Erythroblast (primary cell): ENCODE measurements around the gene FBLN2.
"Not testable (repeated sequence)": the region's sequence is repeated elsewhere in the genome, so short reads cannot be mapped to it uniquely, and the experiment has no call there.

ENCODE experiments used
- DNase-seq, 2 experiments: peaks; one replicate each; lab custom pipeline; 2025; lab: John Stamatoyannopoulos, UW
- GATA1 ChIP-seq: IDR thresholded peaks from 2 replicates; pipeline ENCODE4 v1.6.1; 2011; ENCODE audit warnings: low read depth, mild to moderate bottlenecking, control low read depth, low read length, moderate library complexity
- POLR2A ChIP-seq: IDR thresholded peaks from 2 replicates; pipeline ENCODE4 v1.6.1; 2011; ENCODE audit warnings: mild to moderate bottlenecking, low read length

Gene FBLN2

GRCh38 chr3:13519006-13519791 is 29.7 kb upstream of the FBLN2 start:
- no peak for TF ChIP-seq POLR2A
- DNase-seq = no peak

GRCh38 chr3:13520326-13520880 is 28.5 kb upstream of the FBLN2 start:
- no peak for DNase-seq
- no peak for TF ChIP-seq GATA1
- TF ChIP-seq POLR2A = no peak

DNA sequence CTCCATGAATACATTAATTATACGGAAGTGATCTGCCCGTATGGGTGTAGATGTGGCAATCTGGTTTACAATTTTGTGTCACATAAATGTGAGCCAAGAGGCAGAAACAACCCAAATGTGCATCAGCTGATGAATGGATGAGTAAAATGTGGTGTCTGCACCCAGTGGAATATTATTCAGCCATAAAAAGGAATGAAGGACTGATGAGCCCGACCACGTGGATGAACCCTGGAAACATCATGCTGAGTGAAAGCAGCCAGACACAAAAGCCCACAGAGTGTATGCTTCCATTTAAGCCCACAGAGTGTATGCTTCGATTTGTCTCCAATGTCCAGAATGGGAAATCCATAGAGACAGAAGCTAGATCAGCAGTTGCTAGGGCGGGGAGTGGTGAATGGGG is 27.6 kb upstream of the FBLN2 start:
- TF ChIP-seq POLR2A = no peak
- no peak for TF ChIP-seq GATA1
- no peak for DNase-seq

- DNase-seq = not testable (repeated sequence)
Measured at GRCh38 chr3:13521749-13522148, 27.2 kb upstream of the FBLN2 start.

DNA sequence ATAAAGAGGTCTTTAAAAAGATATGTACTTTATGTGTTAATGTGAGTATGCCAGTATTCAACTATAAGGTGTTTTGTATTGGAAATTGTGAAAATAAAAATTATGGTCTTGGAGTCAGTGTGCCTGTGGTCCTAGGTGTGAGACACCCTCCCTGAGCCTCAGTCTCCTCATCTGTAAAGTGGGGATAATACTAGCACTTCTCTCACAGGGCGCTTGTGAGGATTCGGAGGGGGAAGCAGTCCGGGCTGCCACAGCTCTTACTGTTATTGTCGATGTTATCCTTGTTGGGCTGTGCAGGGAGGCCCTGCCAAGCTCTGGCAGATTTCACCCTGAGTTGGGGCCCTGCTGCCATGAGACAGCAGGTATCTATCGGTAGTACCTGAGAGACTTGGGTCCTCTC is 26.7 kb upstream of the FBLN2 start:
- TF ChIP-seq GATA1 (no peak), POLR2A (no peak)

GRCh38 chr3:13524979-13525669 is 23.8 kb upstream of the FBLN2 start:
- TF ChIP-seq POLR2A = no peak
- TF ChIP-seq GATA1 = no peak
- DNase-seq = no peak

More for the DNA sequence above, 26.7 kb upstream of the FBLN2 start:
- no peak for DNase-seq

DNA sequence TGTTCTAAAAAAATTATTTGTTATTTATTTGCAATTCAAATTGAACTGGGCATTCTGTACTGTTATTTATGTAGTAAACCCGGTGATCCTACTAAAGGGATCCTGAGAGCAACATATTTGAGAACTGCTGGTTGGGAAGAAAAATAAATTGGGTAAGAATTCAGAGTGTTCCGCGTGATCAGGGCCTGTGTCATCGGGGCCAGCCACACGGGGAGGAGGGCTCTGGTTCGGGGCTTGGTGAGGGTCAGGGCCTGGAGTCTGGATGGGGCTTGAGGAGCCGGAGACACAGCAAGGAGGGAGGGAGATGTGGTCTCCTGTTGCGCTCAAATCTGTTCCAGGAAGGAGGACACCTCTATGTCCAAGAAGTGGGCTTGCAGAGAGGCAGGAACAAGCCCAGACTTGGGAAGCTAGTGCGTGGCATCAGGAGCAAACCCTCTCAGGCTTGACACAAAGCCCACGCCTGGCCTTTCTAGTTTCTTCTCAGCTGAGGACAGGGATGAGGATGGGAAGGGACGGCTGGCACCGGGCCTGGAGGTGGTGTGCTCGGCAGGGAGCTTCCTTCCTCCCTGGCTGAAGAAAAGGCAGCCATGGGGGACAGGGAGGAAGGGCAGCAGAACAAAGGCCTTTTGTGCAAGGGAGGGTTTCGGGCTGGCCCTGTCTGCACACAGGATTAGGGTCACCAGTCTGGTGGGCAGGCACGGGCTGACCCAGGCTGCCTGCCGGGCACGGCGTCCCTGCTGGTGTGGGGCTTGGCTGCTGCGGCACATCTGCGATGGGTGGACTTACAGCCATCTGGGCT is 22.9 kb upstream of the FBLN2 start:
- DNase-seq = no peak
- TF ChIP-seq GATA1 = no peak
- no peak for TF ChIP-seq POLR2A

GRCh38 chr3:13526626-13526949 is 22.3 kb upstream of the FBLN2 start:
- no peak for DNase-seq

DNA sequence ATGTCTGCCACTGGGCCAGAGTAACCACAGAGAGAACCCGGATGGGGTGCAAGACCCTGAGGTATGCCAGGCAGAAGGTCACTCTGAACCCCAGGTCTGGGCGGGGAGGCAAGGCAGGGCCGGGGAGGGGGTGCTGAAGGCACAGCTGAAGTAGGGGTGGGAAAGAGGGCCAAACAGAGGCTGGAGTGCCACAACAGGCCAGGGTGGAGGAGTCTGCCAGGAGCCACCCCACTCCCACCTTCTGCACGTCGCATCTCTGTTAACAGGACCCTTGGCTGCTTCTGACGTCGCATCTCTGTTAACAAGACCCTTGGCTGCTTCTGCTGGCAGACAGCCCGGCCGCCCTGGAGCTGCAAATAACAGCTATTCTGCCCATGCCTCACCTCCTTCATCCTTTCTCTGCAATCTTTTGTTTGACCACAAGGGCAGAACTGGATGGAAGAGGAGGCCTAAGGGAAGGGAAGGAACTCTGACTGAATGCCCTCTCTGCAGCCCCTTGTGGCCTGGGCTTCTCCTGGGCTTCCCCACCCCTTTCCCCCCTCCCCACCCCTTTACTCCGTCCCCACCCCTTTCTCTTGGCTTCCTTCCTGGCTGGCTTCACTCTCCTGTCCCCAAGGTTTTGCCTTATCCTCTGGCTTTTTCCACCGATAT is 20.6 kb upstream of the FBLN2 start:
- TF ChIP-seq POLR2A (no peak), GATA1 (no peak)
- DNase-seq = peak in 1 of 2 experiments; percentile 19

More at GRCh38 chr3:13526626-13526949, 22.3 kb upstream of the FBLN2 start:
- TF ChIP-seq POLR2A (no peak), GATA1 (no peak)

- no peak for DNase-seq
- TF ChIP-seq POLR2A (no peak), GATA1 (no peak)
Measured at GRCh38 chr3:13529196-13530112, 19.5 kb upstream of the FBLN2 start.

GRCh38 chr3:13530241-13531009 is 18.5 kb upstream of the FBLN2 start:
- TF ChIP-seq GATA1 = no peak
- no peak for TF ChIP-seq POLR2A
- no peak for DNase-seq

DNA sequence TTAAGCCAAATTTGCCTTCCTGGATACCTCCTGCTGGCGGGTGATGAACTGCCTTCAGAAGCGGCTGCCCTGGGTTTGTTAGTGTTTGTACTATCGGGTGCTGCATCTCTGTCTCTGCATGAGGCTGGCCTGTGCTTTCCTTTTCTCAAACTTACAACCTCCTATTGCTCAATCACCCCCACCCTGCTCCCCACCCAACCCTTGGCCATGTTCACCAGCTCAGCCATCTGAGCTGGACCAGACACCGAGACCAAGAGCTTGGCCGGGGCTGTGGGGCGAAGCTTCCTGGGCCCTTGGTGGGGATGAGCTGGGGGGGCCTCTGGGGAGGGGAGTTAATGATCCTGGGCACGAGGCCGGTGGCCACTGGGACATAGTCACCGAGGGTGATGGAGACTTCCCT is 16.8 kb upstream of the FBLN2 start:
- DNase-seq = no peak
- no peak for TF ChIP-seq POLR2A
- TF ChIP-seq GATA1 = no peak
